Upper lobe of left lung (tissue), 4 donors: ENCODE data around the gene CHCHD6.

Experiments used
- EP300 ChIP-seq, 4 donors: sonication (generic); formaldehyde crosslinking; IDR thresholded peaks; one replicate each; pipeline ENCODE4 v1.5.1; 2017; ENCODE audit warnings: antibody characterized with exemption in 4 of 4, control low read depth in 2 of 4
- POLR2A ChIP-seq, 4 donors: fragments of 450-650 bp; IDR thresholded peaks; one replicate each; pipeline ENCODE4 v1.5.1; 2016 to 2017; ENCODE audit warnings: antibody characterized with exemption in 4 of 4, mild to moderate bottlenecking in 2 of 4
- TF ChIP-seq, protein P1 (sequence below), 6 experiments: fragments of 450-650 bp in 4 of 6; fragments of 200-600 bp in 2 of 6; sonication (generic) in 2 of 6; IDR thresholded peaks; one replicate each; pipeline ENCODE4 v1.5.1; 2016 to 2019; ENCODE audit warnings: antibody characterized with exemption in 6 of 6

DNA sequence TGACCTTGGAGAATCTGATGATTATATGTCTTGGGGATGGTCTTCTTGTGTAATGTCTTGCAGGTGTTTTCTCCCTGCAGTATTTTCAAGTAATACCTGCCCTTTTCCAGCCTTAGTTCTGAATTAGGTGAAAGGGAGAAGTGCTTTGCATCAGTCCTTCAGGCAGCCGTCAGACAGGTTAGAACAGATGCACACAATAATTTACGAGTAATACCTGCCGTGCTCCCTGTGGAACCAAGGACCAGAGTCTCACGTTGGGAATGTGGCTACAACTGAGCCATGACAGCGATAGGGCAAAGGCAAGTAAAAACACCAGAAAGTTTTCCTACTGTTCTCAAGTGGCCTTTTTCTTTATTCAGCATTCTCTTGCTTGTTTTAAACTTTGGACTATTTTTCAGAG lies 69.1 kb downstream of the CHCHD6 start:
- no peak for TF ChIP-seq EP300 (IDR thresholded peaks at IDR 0.05)
- TF ChIP-seq, protein P1, sequence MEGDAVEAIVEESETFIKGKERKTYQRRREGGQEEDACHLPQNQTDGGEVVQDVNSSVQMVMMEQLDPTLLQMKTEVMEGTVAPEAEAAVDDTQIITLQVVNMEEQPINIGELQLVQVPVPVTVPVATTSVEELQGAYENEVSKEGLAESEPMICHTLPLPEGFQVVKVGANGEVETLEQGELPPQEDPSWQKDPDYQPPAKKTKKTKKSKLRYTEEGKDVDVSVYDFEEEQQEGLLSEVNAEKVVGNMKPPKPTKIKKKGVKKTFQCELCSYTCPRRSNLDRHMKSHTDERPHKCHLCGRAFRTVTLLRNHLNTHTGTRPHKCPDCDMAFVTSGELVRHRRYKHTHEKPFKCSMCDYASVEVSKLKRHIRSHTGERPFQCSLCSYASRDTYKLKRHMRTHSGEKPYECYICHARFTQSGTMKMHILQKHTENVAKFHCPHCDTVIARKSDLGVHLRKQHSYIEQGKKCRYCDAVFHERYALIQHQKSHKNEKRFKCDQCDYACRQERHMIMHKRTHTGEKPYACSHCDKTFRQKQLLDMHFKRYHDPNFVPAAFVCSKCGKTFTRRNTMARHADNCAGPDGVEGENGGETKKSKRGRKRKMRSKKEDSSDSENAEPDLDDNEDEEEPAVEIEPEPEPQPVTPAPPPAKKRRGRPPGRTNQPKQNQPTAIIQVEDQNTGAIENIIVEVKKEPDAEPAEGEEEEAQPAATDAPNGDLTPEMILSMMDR (IDR thresholded peaks at IDR 0.05) = no peak
- TF ChIP-seq POLR2A (IDR thresholded peaks at IDR 0.05) = no peak
